NCI-H82 treated with DMSO at 0.1 percent for 48 hours (cell line): ENCODE data around the gene RPTOR.
"Not testable (repeated sequence)": the region's sequence is repeated elsewhere in the genome, so short reads cannot be mapped to it uniquely, and the experiment has no call there.

Experiments
- DNase-seq: peaks from one replicate; lab custom pipeline; 2025; ENCODE audit not compliant: unreplicated experiment; lab: John Stamatoyannopoulos, UW

Gene RPTOR

GRCh38 chr17:80612997-80613731 lies 68.5 kb downstream of the RPTOR start:
- no peak for DNase-seq

- DNase-seq: no peak
These were observed 69.1 kb downstream of the RPTOR start for GRCh38 chr17:80613732-80614071.

GRCh38 chr17:80614332-80615047 lies 69.9 kb downstream of the RPTOR start:
- peak; percentile 56 for DNase-seq

GRCh38 chr17:80615376-80615775 lies 70.7 kb downstream of the RPTOR start:
- peak; percentile 96 for DNase-seq

GRCh38 chr17:80616705-80617104 lies 72.1 kb downstream of the RPTOR start:
- DNase-seq: no peak

GRCh38 chr17:80618304-80618703 lies 73.7 kb downstream of the RPTOR start:
- no peak for DNase-seq

GRCh38 chr17:80619535-80620235 lies 75.0 kb downstream of the RPTOR start:
- no peak for DNase-seq

- no peak for DNase-seq
These were observed 76.8 kb downstream of the RPTOR start for GRCh38 chr17:80621335-80621996.

GRCh38 chr17:80621997-80622357 lies 77.3 kb downstream of the RPTOR start:
- no peak for DNase-seq

- DNase-seq: no peak
These were observed 80.2 kb downstream of the RPTOR start for GRCh38 chr17:80624864-80625263.

GRCh38 chr17:80625627-80626026 lies 81.0 kb downstream of the RPTOR start:
- DNase-seq: no peak

GRCh38 chr17:80628881-80629280 lies 84.2 kb downstream of the RPTOR start:
- DNase-seq: not testable (repeated sequence)

GRCh38 chr17:80629298-80630028 lies 84.8 kb downstream of the RPTOR start:
- no peak for DNase-seq

- DNase-seq: no peak
These were observed 86.0 kb downstream of the RPTOR start for GRCh38 chr17:80630560-80631120.

GRCh38 chr17:80631142-80632045 lies 86.8 kb downstream of the RPTOR start:
- no peak for DNase-seq

GRCh38 chr17:80632046-80632581 lies 87.5 kb downstream of the RPTOR start:
- DNase-seq: no peak

- no peak for DNase-seq
These were observed 88.6 kb downstream of the RPTOR start for GRCh38 chr17:80633207-80633606.

GRCh38 chr17:80633994-80634566 lies 89.4 kb downstream of the RPTOR start:
- no peak for DNase-seq
